Astrocyte of the hippocampus (primary cell): Measurements from ENCODE around the gene HAGHL.
"Not testable (repeated sequence)": the region's sequence is repeated elsewhere in the genome, so short reads cannot be mapped to it uniquely, and the experiment has no call there.

Source experiments
- DNase-seq: peaks from one replicate; pipeline ENCODE4 v3.0.0; 2011; ENCODE audit warnings: low read depth, low spot score

Gene HAGHL

DNA sequence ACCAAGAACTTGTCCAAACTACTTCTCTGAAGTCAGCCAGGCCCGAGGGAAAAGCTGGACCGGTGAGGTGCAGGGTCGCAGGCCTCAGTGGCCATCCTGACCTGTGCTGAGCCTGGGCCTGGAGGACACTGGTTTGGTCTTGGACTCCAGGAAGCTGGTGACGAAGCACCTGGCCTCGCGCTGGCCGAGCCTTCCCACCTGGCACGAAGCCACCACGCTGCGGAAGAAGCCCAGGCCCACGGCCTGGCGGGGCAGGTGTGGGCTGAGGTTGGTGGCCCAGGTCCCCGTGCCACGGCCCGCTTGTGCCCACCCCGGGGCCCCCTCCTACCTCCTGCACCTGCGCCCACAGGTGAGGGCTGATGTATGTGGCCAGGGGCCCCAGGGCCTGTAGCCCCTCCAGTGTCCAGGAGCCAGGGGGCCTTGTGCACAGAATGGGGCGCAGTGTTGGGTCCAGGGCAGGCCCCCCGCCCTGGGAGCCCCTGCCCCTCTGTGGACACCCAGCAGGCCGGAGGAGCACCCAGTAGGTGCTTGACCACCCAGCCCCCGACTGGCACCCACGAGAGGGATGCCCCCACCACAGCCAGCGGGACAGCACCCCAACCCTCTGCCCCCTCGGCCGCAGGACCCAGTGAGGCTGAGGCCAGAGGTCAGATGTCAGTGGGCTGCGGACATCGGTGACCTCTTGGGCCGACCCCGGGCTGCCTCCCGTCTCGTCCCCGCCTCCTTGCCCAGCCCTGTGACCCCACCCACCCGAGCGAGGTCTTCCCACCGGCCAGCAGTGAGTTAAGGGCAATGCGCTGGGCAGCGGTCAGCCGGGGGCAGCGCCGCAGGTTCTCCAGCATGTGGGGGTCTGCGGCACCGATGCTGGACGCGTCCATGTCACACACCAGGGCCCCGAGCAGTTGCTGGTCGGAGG lies 47.4 kb downstream of the HAGHL start:
- no peak for DNase-seq

- no peak for DNase-seq
Measured at GRCh38 chr16:775236-775796, 48.4 kb downstream of the HAGHL start.

GRCh38 chr16:776298-776697 lies 49.4 kb downstream of the HAGHL start:
- not testable (repeated sequence) for DNase-seq

DNA sequence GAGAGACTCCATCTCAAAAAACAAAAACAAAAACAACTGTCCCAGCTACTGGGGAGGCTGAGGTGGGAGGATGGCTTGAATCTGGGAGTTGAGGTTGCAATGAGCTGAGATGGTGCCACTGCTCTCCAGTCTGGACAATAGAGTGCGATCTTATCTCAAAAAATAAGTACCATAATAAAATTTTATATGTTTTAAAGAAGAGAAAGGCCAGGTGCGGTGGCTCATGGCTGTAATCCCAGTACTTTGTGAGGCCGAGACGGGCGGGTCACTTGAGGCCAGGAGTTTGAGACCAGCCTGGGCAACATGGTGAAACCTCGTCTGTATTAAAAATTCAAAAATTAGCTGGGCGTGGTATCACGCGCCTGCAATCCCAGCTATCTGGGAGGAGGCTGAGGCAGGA lies 49.9 kb downstream of the HAGHL start:
- DNase-seq = no peak

GRCh38 chr16:777826-778225 lies 50.9 kb downstream of the HAGHL start:
- peak; percentile 48 for DNase-seq

GRCh38 chr16:778447-778846 lies 51.5 kb downstream of the HAGHL start:
- DNase-seq = no peak

GRCh38 chr16:778909-779527 lies 52.1 kb downstream of the HAGHL start:
- DNase-seq = no peak
